ENCODE measurements around the gene ZNF384.

ZNF384 gene

DNA sequence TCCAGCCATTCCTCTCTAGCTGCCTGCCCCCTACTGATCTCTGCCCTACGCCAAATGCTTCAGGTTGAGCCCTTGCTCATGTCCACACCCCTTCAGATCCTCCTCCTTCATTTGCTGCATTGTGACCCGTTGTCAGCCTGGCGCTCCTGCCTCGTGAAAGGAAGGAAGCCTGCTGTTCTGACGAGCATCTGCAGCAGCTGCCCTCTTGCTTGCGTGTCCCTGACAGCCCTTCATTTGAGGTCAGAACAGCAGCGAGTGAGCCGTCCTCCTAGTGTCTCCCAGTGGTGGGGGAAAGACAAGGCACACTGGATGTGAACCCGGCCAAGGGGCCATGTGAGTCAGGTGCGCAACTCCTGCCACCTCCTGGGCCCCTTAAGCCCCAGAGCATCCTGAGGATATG, 14.5 kb upstream of the ZNF384 start:
- TF ChIP-seq, protein P1, sequence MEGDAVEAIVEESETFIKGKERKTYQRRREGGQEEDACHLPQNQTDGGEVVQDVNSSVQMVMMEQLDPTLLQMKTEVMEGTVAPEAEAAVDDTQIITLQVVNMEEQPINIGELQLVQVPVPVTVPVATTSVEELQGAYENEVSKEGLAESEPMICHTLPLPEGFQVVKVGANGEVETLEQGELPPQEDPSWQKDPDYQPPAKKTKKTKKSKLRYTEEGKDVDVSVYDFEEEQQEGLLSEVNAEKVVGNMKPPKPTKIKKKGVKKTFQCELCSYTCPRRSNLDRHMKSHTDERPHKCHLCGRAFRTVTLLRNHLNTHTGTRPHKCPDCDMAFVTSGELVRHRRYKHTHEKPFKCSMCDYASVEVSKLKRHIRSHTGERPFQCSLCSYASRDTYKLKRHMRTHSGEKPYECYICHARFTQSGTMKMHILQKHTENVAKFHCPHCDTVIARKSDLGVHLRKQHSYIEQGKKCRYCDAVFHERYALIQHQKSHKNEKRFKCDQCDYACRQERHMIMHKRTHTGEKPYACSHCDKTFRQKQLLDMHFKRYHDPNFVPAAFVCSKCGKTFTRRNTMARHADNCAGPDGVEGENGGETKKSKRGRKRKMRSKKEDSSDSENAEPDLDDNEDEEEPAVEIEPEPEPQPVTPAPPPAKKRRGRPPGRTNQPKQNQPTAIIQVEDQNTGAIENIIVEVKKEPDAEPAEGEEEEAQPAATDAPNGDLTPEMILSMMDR (conservative IDR thresholded peaks at IDR 0.05; ENCODE audit: low read depth, low read length) = no peak
- no peak overlapping the region for H3K4me3 ChIP-seq (ENCODE audit: low read depth, low read length)
- DNase-seq (ENCODE audit: low read depth) = peak; percentile 42

DNA sequence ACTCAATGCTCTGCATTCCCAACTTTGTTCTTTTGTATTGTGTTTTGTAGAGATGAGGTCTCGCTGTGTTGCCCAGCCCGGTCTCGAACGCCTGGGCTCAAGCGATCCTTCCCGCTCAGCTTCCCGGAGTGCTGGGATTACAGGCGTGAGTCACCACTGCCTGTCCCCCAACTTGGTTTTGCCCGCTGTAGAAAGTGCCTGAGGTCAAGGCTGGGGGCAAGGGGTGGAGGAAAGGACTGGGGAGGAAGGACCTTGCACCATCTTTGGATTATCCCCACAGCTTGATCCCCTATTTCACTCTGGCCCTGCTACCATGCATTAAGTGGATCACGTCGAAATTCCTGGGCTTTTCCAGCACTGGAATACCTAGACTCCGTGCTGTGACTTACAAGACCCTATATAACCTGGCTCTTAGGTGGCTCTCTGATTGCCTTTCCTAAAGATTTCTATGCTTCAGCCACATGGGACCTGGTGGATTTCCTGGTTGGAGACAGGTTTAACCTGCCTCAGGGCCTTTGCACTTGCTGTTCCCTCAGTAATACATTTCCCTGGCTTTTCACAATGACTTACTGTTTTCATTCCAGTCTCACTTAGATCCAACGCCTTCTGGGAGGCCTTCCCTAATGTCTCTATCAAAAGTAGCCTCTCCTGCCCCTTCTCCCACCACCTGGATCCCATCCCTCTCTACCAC, 12.0 kb upstream of the ZNF384 start:
- peak overlapping the region; percentile 47 for H3K4me3 ChIP-seq (ENCODE audit: low read depth, low read length)
- no peak for DNase-seq (ENCODE audit: low read depth)

DNA sequence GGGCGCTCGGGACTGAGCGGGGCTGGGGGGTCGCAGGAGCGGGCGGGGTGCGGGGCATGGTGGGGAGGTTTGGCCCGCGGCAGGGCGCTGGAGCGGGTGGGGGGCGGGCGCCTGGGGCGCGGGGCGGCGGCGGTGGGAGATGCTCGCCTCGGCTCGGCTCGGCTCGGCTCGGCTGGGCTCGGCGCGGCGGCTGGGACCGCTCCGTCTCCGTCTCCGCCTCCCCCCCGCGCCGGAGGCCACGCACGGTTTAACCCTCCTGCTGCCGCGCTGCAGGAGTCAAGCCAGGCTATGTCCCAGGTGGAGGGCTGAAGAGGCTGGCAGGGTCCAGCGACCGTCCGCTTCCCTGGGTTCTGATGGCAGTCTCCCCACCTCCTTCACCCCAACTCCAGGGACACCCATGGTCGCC, 11.5 kb upstream of the ZNF384 start, which contains the start of gene PIANP:
Gene PIANP (minus strand): TSS at position 170 of the 406 bp plus-strand sequence. CDS start 2,754 bp downstream, outside the sequence.
- peak within 1 kb of the TSS; percentile 51 for H3K4me3 ChIP-seq (ENCODE audit: low read depth, low read length)
- TF ChIP-seq, protein P1 (conservative IDR thresholded peaks at IDR 0.05; ENCODE audit: low read depth, low read length) = no peak
- peak; percentile 31 for DNase-seq (ENCODE audit: low read depth)

More for the DNA sequence above, 12.0 kb upstream of the ZNF384 start:
- TF ChIP-seq, protein P1 (conservative IDR thresholded peaks at IDR 0.05; ENCODE audit: low read depth, low read length) = no peak

DNA sequence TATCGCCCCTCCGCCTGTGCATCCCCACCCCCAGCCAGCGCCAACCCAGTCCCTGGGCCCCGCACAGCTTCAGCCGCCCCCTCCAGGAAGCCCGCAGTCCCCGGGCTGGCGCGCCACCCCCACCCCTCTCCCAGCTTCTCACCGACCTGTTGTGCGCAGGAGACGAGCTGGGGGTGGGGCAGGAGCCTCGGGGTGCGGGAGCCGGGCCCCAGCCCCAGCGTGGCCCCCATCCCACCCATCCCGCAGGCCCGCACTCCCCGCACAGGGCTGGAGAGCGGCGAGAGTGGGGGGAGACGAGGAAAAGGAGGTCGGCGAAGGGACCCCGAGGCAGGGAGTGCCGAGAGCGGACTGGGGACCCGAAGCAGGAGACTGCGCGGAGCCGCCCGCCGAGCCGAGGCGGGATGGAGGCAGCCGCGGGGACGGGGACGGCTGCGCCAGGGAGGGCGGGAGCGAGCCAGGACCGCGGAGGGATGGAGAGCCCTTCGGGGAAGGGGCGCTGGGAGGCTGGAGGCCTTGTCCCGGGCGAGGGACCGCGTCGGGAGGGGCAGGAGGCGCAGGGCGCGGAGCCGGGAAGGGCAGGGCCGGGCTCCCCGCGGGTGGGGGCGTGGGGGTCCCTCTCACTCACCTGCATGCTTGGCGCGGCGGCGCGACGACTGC, 10.9 kb upstream of the ZNF384 start:
- peak overlapping the region; percentile 51 for H3K4me3 ChIP-seq (ENCODE audit: low read depth, low read length)
- TF ChIP-seq, protein P1 (conservative IDR thresholded peaks at IDR 0.05; ENCODE audit: low read depth, low read length) = no peak
- DNase-seq (ENCODE audit: low read depth) = no peak

DNA sequence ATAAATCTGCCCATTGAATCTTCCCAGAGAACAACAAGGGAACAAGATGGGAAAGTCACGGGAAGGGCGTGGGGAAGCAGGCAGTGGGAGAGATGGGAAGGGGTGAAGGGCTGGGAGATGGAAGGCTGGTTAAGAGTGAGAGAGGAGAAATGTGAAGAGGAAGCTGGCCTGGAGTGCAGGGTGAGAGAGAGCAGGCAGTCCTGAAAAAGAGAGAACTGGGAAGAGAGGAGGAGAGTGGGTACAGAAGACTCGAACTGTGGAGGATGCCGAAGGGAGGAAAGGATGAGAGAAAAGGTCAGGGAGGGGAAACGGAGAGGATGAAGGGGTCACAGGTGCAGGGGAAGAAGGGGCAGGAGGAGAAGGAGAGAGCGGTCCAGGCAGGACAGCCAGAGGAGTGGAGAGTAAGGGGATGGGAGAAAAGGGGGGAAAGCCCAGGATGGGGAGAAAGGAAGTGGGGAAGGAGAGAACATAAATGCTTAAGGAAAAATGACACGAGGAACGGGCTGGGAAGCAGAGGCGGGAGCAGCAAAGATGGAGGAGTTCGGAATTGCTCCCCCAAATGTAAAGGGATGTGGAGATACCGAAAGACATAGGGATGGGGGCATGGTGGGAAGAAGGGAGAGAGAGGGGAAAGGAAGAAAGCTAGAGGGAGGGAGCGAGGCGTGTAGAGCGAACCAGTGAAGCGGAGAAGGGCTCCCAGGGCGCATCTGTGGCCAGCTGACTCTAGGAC, 10.2 kb upstream of the ZNF384 start:
- TF ChIP-seq, protein P1 (conservative IDR thresholded peaks at IDR 0.05; ENCODE audit: low read depth, low read length) = no peak
- peak overlapping the region; percentile 51 for H3K4me3 ChIP-seq (ENCODE audit: low read depth, low read length)

DNA sequence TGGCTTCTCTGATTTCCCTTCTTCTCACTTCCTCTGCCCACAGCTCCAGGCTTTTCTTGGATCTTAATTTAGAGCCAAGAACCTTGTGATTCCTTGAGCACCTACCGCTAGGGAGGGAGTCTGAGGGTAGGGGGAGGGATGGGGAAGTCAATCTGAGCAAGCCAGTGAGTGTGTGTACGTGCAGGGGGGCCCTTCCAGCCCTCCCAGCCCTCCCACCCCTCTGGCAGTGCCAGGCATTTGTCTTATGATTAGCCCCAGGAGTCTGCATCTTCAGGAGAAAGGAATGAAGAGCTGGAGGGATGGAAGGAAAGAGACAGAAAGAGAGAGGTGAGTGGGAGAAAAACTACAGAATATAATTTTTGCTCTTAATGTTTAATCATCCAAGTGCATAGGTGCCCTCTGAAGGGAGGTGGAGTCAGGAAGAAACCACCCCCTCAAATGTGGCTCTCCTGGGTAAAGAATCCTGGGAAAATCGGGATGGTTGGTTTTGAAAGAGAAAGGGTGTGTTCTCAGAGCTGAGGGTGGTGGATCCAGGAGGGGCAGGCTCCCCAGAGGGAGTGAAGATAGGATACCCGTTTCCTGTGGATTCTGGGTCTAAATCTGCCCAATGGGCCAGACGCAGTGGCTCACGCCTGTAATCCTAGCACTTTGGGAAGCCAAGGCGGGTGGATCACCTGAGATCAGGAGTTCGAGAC, 9.3 kb upstream of the ZNF384 start:
- H3K4me3 ChIP-seq (ENCODE audit: low read depth, low read length) = no peak overlapping the region
- TF ChIP-seq, protein P1 (conservative IDR thresholded peaks at IDR 0.05; ENCODE audit: low read depth, low read length) = no peak
- DNase-seq (ENCODE audit: low read depth) = no peak

More for the DNA sequence above, 10.2 kb upstream of the ZNF384 start:
- DNase-seq (ENCODE audit: low read depth) = no peak
